A549 (cell line): ENCODE results near the gene ARHGAP22. TPM values are rescaled to one million over a fixed set of nuclear protein-coding genes. Genes with fewer than 3 reads are reported as not detected.

ENCODE experiments used
- ATAC-seq, 2 experiments: fragments of 200-7000 bp in 1 of 2; fragments of >200 bp in 1 of 2; cut with Nextera tagmentation in 1 of 2; cut with Tn5 transposase in 1 of 2; 3 replicates each; pipeline versions ENCODE4 v1.8.0 to v1.9.1; 2018 to 2020; ENCODE audit warnings: mild to moderate bottlenecking in 1 of 2, moderate library complexity in 1 of 2
- CTCF ChIA-PET: fragments of 300-600 bp; sonication (Branson Sonifier 250); formaldehyde crosslinking; extraction: SDS; loops from one replicate; lab custom pipeline; 2021; ENCODE audit warnings: antibody characterized with exemption, inconsistent platforms; lab: Yijun Ruan, JAX
- POLR2A ChIA-PET: fragments of 350-600 bp; formaldehyde crosslinking; extraction: SDS; loops from one replicate; lab custom pipeline; 2021; ENCODE audit warnings: antibody characterized with exemption, inconsistent platforms; lab: Yijun Ruan, JAX
- DNase-seq, 2 experiments: peaks; one replicate each; pipeline versions ENCODE4 v3.0.0 to v3.0.0-alpha.2; 2011 to 2016; ENCODE audit warnings: low read depth in 1 of 2, low spot score in 1 of 2
- FAIRE-seq: peaks from 2 replicates; lab custom pipeline; 2011; peaks lifted over from hg19 to GRCh38; lab: Jason Lieb, UNC
- H3K27ac ChIP-seq, 2 experiments: fragments of >200 bp; sonication (Bioruptor Twin); formaldehyde crosslinking; 3 replicates each; pipeline ENCODE4 v1.5.1; 2016 to 2017
- H3K4me1 ChIP-seq: fragments of >200 bp; sonication (Bioruptor Twin); formaldehyde crosslinking; 3 replicates; pipeline ENCODE4 v1.6.1; 2016
- H3K4me2 ChIP-seq: fragments of >200 bp; sonication (Bioruptor Twin); formaldehyde crosslinking; 3 replicates; pipeline ENCODE4 v1.6.1; 2016
- H3K4me3 ChIP-seq: fragments of >200 bp; sonication (Bioruptor Twin); formaldehyde crosslinking; 3 replicates; pipeline ENCODE4 v1.5.1; 2016
- H3K9me3 ChIP-seq: fragments of >200 bp; sonication (Bioruptor Twin); formaldehyde crosslinking; 3 replicates; pipeline ENCODE4 v1.6.1; 2016
- BHLHE40 ChIP-seq: IDR thresholded peaks from 2 replicates; pipeline ENCODE4 v1.6.1; 2012; ENCODE audit warnings: low read depth, low read length, inconsistent platforms
- CEBPB ChIP-seq, 2 experiments: fragments of >200 bp in 1 of 2; sonication (Bioruptor Twin) in 1 of 2; formaldehyde crosslinking in 1 of 2; IDR thresholded peaks; 2 replicates each; pipeline ENCODE4 v1.6.1; 2012 to 2016
- EHF ChIP-seq: fragments of 250-450 bp; sonication (Bioruptor Pico); IDR thresholded peaks from 2 replicates; pipeline ENCODE4 v1.5.0; 2020; ENCODE audit warnings: mild to moderate bottlenecking
- ELK1 ChIP-seq: fragments of 150-350 bp; IDR thresholded peaks from 2 replicates; pipeline ENCODE4 v1.6.1; 2014; ENCODE audit warnings: low read depth, mild to moderate bottlenecking, low read length
- ESRRA ChIP-seq: fragments of 150-350 bp; IDR thresholded peaks from 2 replicates; pipeline ENCODE4 v1.6.1; 2014; ENCODE audit warnings: mild to moderate bottlenecking, low read length, borderline replicate concordance
- HDAC2 ChIP-seq: fragments of 200-600 bp; sonication (generic); IDR thresholded peaks from 2 replicates; pipeline ENCODE4 v1.6.1; 2016
- HOXA7 ChIP-seq: fragments of 250-450 bp; sonication (Bioruptor Pico); IDR thresholded peaks from 2 replicates; pipeline ENCODE4 v1.5.0; 2020; ENCODE audit warnings: mild to moderate bottlenecking, moderate library complexity
- KDM5A ChIP-seq: fragments of 200-600 bp; sonication (generic); IDR thresholded peaks from 2 replicates; pipeline ENCODE4 v1.6.1; 2016; ENCODE audit warnings: antibody characterized with exemption, mild to moderate bottlenecking
- MYC ChIP-seq: IDR thresholded peaks from 2 replicates; pipeline ENCODE4 v1.6.1; 2012; ENCODE audit warnings: mild to moderate bottlenecking, inconsistent platforms, low read length, improper control_type of control experiment, borderline replicate concordance
- NPAS2 ChIP-seq: fragments of 250-450 bp; sonication (Bioruptor Pico); IDR thresholded peaks from 2 replicates; pipeline ENCODE4 v1.8.0; 2022; ENCODE audit warnings: mild to moderate bottlenecking, moderate library complexity, borderline replicate concordance
- NR3C1 ChIP-seq: fragments of >200 bp; sonication (Bioruptor Twin); formaldehyde crosslinking; IDR thresholded peaks from 3 replicates; pipeline ENCODE4 v1.6.1; 2017
- PHF8 ChIP-seq: fragments of 200-600 bp; sonication (generic); IDR thresholded peaks from 2 replicates; pipeline ENCODE4 v1.6.1; 2016; ENCODE audit warnings: low read depth, mild to moderate bottlenecking, antibody characterized with exemption, moderate library complexity, borderline replicate concordance
- POLR2A ChIP-seq: IDR thresholded peaks from 2 replicates; pipeline ENCODE4 v1.6.1; 2012; ENCODE audit warnings: mild to moderate bottlenecking, low read length
- RNF2 ChIP-seq: fragments of 200-600 bp; sonication (generic); IDR thresholded peaks from 2 replicates; pipeline ENCODE4 v1.6.1; 2016; ENCODE audit warnings: low read depth, mild to moderate bottlenecking, antibody characterized with exemption, moderate library complexity, borderline replicate concordance
- SMC3 ChIP-seq: fragments of >200 bp; sonication (Bioruptor Twin); formaldehyde crosslinking; IDR thresholded peaks from 3 replicates; pipeline ENCODE4 v1.6.1; 2018; ENCODE audit warnings: inconsistent platforms
- TP53 ChIP-seq: fragments of 250-450 bp; sonication (Bioruptor Pico); IDR thresholded peaks from 2 replicates; pipeline ENCODE4 v1.5.0; 2021; ENCODE audit warnings: mild to moderate bottlenecking, moderate library complexity
- ZC3H11A ChIP-seq: fragments of 450-650 bp; IDR thresholded peaks from 2 replicates; pipeline ENCODE4 v1.6.1; 2014; ENCODE audit warnings: antibody characterized with exemption, mild to moderate bottlenecking
- ZSCAN20 ChIP-seq: fragments of 250-450 bp; sonication (Bioruptor Pico); IDR thresholded peaks from 2 replicates; pipeline ENCODE4 v1.8.0; 2022; ENCODE audit warnings: mild to moderate bottlenecking, moderate library complexity
- WGBS: methylation state at CpG from one replicate; pipeline ENCODE4 v1.1.6; 2017; ENCODE audit errors: missing lambda C conversion rate; 5-methylcytosine and 5-hydroxymethylcytosine counted together
- polyA plus RNA-seq, 4 experiments: library from polyadenylated mRNA; depleted of rRNA in 3 of 4; stranded (reverse); fragments of >200 nt; fragmentation: RNase III in 1 of 4; extraction: RNeasy Plus Mini Kit Qiagen cat#74134 plus additional on column Dnase treatment in 1 of 4; gene quantifications; 2 replicates in 3 of 4; 3 replicates in 1 of 4; pipeline ENCODE4 v1.2.3, GENCODE V29; 2011 to 2017
- TF ChIP-seq, protein P1 (sequence below): fragments of >200 bp; sonication (Bioruptor Twin); formaldehyde crosslinking; IDR thresholded peaks from 3 replicates; pipeline ENCODE4 v1.6.1; 2016
- TF ChIP-seq, protein P2 (sequence below): IDR thresholded peaks from 2 replicates; pipeline ENCODE4 v1.6.1; 2012
- TF ChIP-seq, protein P3 (sequence below): IDR thresholded peaks from 2 replicates; pipeline ENCODE4 v1.6.1; 2012; ENCODE audit warnings: low read depth, borderline replicate concordance
- TF ChIP-seq, protein P4 (sequence below): fragments of >200 bp; sonication (Bioruptor Twin); formaldehyde crosslinking; IDR thresholded peaks from 2 replicates; pipeline ENCODE4 v1.6.1; 2016

ARHGAP22 gene
- polyA plus RNA-seq, 2 of the 4 experiments (the other 2 are of a cell fraction) = 1.9 to 3.2 TPM

DNA sequence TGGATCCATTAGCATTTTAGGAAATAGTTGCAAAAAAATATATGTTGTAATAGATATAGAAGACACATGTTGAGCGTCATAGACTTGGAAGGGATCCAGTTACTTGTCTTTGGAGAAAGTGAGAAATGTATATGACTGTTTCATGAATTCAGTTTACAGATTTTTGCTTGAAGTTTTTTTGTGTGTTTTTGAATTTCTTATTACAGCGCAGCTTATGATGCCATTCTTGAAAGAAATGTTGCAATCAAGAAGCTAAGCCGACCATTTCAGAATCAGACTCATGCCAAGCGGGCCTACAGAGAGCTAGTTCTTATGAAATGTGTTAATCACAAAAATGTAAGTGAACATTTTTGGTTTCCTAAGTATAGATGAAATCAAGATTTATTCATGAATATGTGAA lies 200.2 kb downstream of the ARHGAP22 start:
- DNase-seq (no peak), ATAC-seq (no peak), FAIRE-seq (no peak)
- Histone ChIP-seq H3K4me3 (no peak overlapping the region), H3K4me2 (no peak overlapping the region), H3K9me3 (no peaks in the 10 kb centered on the region), H3K4me1 (peaks cover 21% of the 10 kb centered on the region), H3K27ac (no peak overlapping the region)
- ChIA-PET CTCF (interaction anchor here (0.6 kb wide), 1 partner anchor 1008 kb away, joined by 3 read pairs; no protein-coding TSS in a partner anchor), POLR2A (no interaction called here)
- 97% methylated on average over 4 of the region's 4 CpGs for WGBS
- TF ChIP-seq ESRRA = no peak
- TF ChIP-seq NR3C1 = no peak
- TF ChIP-seq NPAS2 (CRISPR knock-in tag) = no peak
- TF ChIP-seq ELK1 = no peak
- TF ChIP-seq SMC3 = no peak
- no peak for TF ChIP-seq BHLHE40
- TF ChIP-seq MYC = no peak
- TF ChIP-seq, protein P1, sequence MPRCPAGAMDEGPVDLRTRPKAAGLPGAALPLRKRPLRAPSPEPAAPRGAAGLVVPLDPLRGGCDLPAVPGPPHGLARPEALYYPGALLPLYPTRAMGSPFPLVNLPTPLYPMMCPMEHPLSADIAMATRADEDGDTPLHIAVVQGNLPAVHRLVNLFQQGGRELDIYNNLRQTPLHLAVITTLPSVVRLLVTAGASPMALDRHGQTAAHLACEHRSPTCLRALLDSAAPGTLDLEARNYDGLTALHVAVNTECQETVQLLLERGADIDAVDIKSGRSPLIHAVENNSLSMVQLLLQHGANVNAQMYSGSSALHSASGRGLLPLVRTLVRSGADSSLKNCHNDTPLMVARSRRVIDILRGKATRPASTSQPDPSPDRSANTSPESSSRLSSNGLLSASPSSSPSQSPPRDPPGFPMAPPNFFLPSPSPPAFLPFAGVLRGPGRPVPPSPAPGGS = no peak
- no peak; a peak in 1 of 4 replicates for TF ChIP-seq CEBPB (IDR thresholded peaks at IDR 0.05)
- no peak for TF ChIP-seq HOXA7 (CRISPR knock-in tag)
- TF ChIP-seq TP53 = no peak
- TF ChIP-seq POLR2A = no peak
- TF ChIP-seq KDM5A = no peak

DNA sequence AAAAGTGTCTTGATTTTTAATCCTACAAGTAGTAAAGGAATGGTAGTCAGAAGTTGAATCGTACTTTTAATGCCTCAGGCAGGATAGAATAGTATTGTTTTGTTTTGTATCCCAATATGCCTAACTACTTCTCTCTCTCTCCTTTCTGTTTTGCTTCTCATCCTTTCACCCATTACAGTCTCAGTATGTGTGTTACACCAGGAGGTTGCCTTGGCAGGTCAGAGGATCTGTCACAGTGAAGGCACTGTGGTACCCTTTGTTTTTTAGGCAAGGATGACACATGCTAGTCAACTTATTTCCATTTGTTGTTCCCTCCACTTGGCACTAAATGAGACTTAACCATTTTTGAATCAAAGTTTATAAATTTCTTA lies 204.0 kb downstream of the ARHGAP22 start:
- no peak for FAIRE-seq
- CTCF ChIA-PET = no interaction called here
- POLR2A ChIA-PET = no interaction called here
- Histone ChIP-seq H3K4me3 (no peak overlapping the region), H3K4me1 (peaks cover 20% of the 10 kb centered on the region), H3K4me2 (no peak overlapping the region; the same call in 2 of the 3 replicates), H3K27ac (no peak overlapping the region)
- ATAC-seq = no peak
- 83% methylated on average over 1 of the region's 1 CpG for WGBS
- no peak for DNase-seq
- TF ChIP-seq RNF2 = no peak
- TF ChIP-seq PHF8 = no peak
- TF ChIP-seq SMC3 = no peak
- TF ChIP-seq, protein P2, sequence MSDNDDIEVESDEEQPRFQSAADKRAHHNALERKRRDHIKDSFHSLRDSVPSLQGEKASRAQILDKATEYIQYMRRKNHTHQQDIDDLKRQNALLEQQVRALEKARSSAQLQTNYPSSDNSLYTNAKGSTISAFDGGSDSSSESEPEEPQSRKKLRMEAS = no peak
- TF ChIP-seq ZSCAN20 (CRISPR knock-in tag) = no peak
- TF ChIP-seq, protein P3, sequence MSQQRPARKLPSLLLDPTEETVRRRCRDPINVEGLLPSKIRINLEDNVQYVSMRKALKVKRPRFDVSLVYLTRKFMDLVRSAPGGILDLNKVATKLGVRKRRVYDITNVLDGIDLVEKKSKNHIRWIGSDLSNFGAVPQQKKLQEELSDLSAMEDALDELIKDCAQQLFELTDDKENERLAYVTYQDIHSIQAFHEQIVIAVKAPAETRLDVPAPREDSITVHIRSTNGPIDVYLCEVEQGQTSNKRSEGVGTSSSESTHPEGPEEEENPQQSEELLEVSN = no peak
- TF ChIP-seq ZC3H11A = no peak
- TF ChIP-seq HDAC2 = no peak
- TF ChIP-seq, protein P4, sequence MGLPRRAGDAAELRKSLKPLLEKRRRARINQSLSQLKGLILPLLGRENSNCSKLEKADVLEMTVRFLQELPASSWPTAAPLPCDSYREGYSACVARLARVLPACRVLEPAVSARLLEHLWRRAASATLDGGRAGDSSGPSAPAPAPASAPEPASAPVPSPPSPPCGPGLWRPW = no peak
- TF ChIP-seq EHF (CRISPR knock-in tag) = no peak
- TF ChIP-seq, all 56 proteins: peak for 0
- H3K9me3 ChIP-seq = no peaks in the 10 kb centered on the region
